Measurements from ENCODE around the gene HAP1. TPM values are rescaled to one million over a fixed set of nuclear protein-coding genes. Genes with fewer than 3 reads are reported as not detected.

The HAP1 gene
- total and polyA plus RNA-seq, 7 donors = under 0.01 to 4.3 (median 0.71) TPM

DNA sequence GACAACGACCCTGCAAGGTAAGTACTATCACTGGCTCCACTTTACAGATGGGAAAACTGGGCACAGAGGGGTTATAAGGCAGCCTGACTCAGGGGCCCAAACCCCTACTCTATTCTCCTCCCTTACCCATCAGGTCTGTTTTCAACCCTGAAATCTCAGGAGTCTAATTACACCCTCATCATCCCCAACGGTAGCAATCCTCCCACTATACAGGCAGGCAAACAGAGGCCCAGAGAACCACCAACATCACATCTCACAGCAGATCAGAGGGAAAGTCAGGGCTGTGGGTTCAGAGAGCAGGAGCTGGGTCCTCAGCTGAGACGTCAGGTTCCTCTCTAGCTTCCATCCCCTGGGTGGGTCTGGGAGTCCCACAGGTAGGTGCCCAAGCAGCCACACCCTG is 35.5 kb upstream of the HAP1 start:
- TF ChIP-seq CTCF (IDR thresholded peaks at IDR 0.05) = no peak
- TF ChIP-seq POLR2AphosphoS5 (IDR thresholded peaks at IDR 0.05) = no peak
- TF ChIP-seq POLR2A (IDR thresholded peaks at IDR 0.05) = no peak
- TF ChIP-seq EP300 (IDR thresholded peaks at IDR 0.05) = no peak
- intact Hi-C loops (cut with DNase I) = no loop called here
- Histone ChIP-seq H3K36me3 (peaks cover 0 to 48% (median 3%) of the 10 kb centered on the region in 4 donors), H3K4me1 (peaks cover 0 to 24% (median 18%) of the 10 kb centered on the region in 4 donors), H3K4me3 (no peak overlapping the region), H3K27me3 (no peaks in the 10 kb centered on the region), H3K9me3 (no peaks in the 10 kb centered on the region), H3K27ac (no peak overlapping the region)
- WGBS, 2 donors = 55 to 79% methylated on average over 3 of the region's 3 CpGs
- no peak for DNase-seq

GRCh38 chr17:41769346-41769862 is 35.0 kb upstream of the HAP1 start:
- WGBS, 2 donors = 85 to 93% methylated on average over 16 of the region's 16 CpGs

GRCh38 chr17:41768682-41769288 is 34.3 kb upstream of the HAP1 start:
- intact Hi-C loops (cut with DNase I) = no loop called here
- Histone ChIP-seq H3K27ac (no peak overlapping the region), H3K36me3 (peaks cover 0 to 56% (median 7%) of the 10 kb centered on the region in 4 donors), H3K4me3 (no peak overlapping the region), H3K27me3 (no peaks in the 10 kb centered on the region), H3K9me3 (no peaks in the 10 kb centered on the region), H3K4me1 (peaks cover 0 to 14% (median 13%) of the 10 kb centered on the region in 4 donors)
- TF ChIP-seq CTCF (IDR thresholded peaks at IDR 0.05) (no peak), POLR2A (IDR thresholded peaks at IDR 0.05) (no peak), EP300 (IDR thresholded peaks at IDR 0.05) (no peak), POLR2AphosphoS5 (IDR thresholded peaks at IDR 0.05) (no peak)
- WGBS, 2 donors = 89 to 94% methylated on average over 23 of the region's 23 CpGs
- DNase-seq = no peak

More at GRCh38 chr17:41769346-41769862, 35.0 kb upstream of the HAP1 start:
- no peak overlapping the region for H3K4me3 ChIP-seq
- peaks cover 0 to 20% (median 18%) of the 10 kb centered on the region in 4 donors for H3K4me1 ChIP-seq
- intact Hi-C loops (cut with DNase I) = no loop called here
- H3K27me3 ChIP-seq = no peaks in the 10 kb centered on the region
- no peak overlapping the region for H3K27ac ChIP-seq
- no peak for TF ChIP-seq EP300 (IDR thresholded peaks at IDR 0.05)
- TF ChIP-seq CTCF (IDR thresholded peaks at IDR 0.05) = no peak
- TF ChIP-seq POLR2AphosphoS5 (IDR thresholded peaks at IDR 0.05) = no peak
- TF ChIP-seq POLR2A (IDR thresholded peaks at IDR 0.05) = no peak
- no peak for DNase-seq
- H3K9me3 ChIP-seq = no peaks in the 10 kb centered on the region
- peaks cover 0 to 53% (median 6%) of the 10 kb centered on the region in 4 donors for H3K36me3 ChIP-seq

GRCh38 chr17:41767324-41768042 is 33.0 kb upstream of the HAP1 start:
- Histone ChIP-seq H3K4me1 (peaks cover 0 to 1% (median 0%) of the 10 kb centered on the region in 4 donors), H3K36me3 (peaks cover 0 to 68% (median 11%) of the 10 kb centered on the region in 4 donors), H3K27ac (no peak overlapping the region), H3K4me3 (no peak overlapping the region), H3K9me3 (no peaks in the 10 kb centered on the region), H3K27me3 (no peaks in the 10 kb centered on the region)
- intact Hi-C loops (cut with DNase I) = no loop called here
- DNase-seq = no peak
- 93 to 95% methylated on average over 18 of the region's 18 CpGs for WGBS, 2 donors
- no peak for TF ChIP-seq POLR2A (IDR thresholded peaks at IDR 0.05)
- no peak for TF ChIP-seq CTCF (IDR thresholded peaks at IDR 0.05)
- no peak for TF ChIP-seq POLR2AphosphoS5 (IDR thresholded peaks at IDR 0.05)
- no peak for TF ChIP-seq EP300 (IDR thresholded peaks at IDR 0.05)

All from sigmoid colon (tissue), 7 donors.